ENCODE measurements around the gene TNNC2. TPM values are rescaled to one million over a fixed set of nuclear protein-coding genes. Genes with fewer than 3 reads are reported as not detected.

The TNNC2 gene
- total RNA-seq, 2 experiments from 2014 or later, result not detected

DNA sequence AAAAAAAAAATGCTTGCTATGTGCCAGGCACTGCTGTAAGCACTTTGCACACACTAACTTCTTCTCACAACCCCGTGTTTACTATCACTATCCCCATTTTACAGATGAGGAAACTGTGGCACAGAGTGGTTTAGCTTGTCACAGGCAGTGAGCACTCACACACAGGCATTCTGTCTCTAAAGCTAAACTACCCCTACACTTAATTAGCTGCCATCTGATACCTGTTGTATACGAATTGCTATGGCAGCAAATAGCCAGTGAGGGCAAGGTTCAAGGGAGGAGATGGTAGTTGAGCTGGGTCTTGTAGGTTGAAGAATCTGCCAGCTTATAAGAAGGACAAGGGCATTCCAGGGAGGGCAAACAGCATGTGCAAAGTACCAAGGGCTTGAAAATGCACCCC is 5.2 kb downstream of the TNNC2 start:
- Mint-ChIP-seq H3K4me1 (ENCODE audit: low read depth) (peaks cover 12% of the 10 kb centered on the region), H3K4me3 (no peak overlapping the region)

DNA sequence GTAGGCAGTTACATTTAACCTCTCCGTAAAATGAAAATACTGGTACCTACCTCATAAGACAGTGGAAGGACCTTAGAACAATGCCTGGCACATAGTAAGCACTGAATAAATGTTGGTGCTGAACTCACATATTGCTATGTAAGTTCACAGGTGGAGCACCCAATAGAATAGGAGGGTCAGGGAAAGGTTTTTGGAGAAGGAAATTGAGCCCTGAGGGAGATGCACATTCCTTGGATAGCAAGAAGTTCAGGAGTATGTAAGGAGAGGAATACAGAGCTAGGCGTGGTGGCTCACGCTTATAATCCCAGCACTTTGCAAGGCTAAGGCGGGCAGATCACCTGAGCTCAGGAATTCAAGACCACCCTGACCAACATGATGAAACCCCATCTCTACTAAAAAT is 7.6 kb downstream of the TNNC2 start:
- Mint-ChIP-seq H3K27ac (no peak overlapping the region), H3K4me1 (ENCODE audit: low read depth) (peaks cover 12% of the 10 kb centered on the region), H3K36me3 (ENCODE audit: low read depth) (peaks cover 13% of the 10 kb centered on the region), H3K4me3 (no peak overlapping the region), H3K27me3 (peaks cover 24% of the 10 kb centered on the region), H3K9me3 (no peaks in the 10 kb centered on the region)
- TF ChIP-seq, protein P1, sequence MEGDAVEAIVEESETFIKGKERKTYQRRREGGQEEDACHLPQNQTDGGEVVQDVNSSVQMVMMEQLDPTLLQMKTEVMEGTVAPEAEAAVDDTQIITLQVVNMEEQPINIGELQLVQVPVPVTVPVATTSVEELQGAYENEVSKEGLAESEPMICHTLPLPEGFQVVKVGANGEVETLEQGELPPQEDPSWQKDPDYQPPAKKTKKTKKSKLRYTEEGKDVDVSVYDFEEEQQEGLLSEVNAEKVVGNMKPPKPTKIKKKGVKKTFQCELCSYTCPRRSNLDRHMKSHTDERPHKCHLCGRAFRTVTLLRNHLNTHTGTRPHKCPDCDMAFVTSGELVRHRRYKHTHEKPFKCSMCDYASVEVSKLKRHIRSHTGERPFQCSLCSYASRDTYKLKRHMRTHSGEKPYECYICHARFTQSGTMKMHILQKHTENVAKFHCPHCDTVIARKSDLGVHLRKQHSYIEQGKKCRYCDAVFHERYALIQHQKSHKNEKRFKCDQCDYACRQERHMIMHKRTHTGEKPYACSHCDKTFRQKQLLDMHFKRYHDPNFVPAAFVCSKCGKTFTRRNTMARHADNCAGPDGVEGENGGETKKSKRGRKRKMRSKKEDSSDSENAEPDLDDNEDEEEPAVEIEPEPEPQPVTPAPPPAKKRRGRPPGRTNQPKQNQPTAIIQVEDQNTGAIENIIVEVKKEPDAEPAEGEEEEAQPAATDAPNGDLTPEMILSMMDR (IDR thresholded peaks at IDR 0.05), result no peak
- CTCF ChIA-PET, result interaction anchor here (1.1 to 3.0 kb wide), 2 partner anchors 21 to 37 kb away, joined by 3 to 10 read pairs; no protein-coding TSS in a partner anchor
- intact Hi-C loops (cut with micrococcal nuclease), result no loop called here
- ATAC-seq (no peak), DNase-seq (no peak)
- POLR2A ChIA-PET, result no interaction called here

More for the DNA sequence above, 5.2 kb downstream of the TNNC2 start:
- Mint-ChIP-seq H3K27ac (no peak overlapping the region), H3K27me3 (peaks cover 27% of the 10 kb centered on the region), H3K9me3 (no peaks in the 10 kb centered on the region), H3K36me3 (ENCODE audit: low read depth) (peaks cover under 1% of the 10 kb centered on the region)
- intact Hi-C loops (cut with micrococcal nuclease), result loop anchor here (10.0 kb wide), 1 partner anchor 113 kb away; the partner anchor contains the start of gene PCIF1
- DNase-seq (no peak), ATAC-seq (no peak)
- ChIA-PET CTCF (interaction anchor here (1.1 to 2.2 kb wide), 3 partner anchors 10 to 148 kb away, joined by 3 to 13 read pairs (median 9); partner anchors contain the start of gene UBE2C), POLR2A (interaction anchor here (1.0 to 3.0 kb wide), 3 partner anchors 8 to 115 kb away, joined by 3 to 17 read pairs (median 4); partner anchors contain the start of genes PLTP and UBE2C)
- TF ChIP-seq, protein P1 (IDR thresholded peaks at IDR 0.05), result no peak

DNA sequence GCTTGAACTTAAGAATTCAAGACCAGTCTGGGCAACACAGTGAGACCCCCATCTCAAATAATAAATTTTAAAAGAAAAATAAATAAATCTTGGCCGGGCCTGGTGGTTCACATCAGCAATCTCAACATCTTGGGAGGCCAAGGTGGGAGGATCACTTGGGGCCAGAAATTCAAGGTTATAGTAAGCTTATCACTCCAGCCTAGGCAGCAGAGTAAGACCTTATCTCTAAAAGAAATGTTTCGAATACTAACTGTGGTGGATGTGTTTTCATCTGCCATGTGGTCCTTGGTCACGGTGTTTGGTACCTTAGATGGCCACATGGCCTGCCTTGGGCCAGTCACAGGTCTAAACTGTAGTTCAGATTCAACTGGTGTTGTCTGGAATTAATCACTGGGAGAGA is 8.9 kb downstream of the TNNC2 start:
- Mint-ChIP-seq H3K9me3 (no peaks in the 10 kb centered on the region), H3K36me3 (ENCODE audit: low read depth) (peaks cover 21% of the 10 kb centered on the region), H3K4me3 (no peak overlapping the region), H3K27ac (no peak overlapping the region), H3K4me1 (ENCODE audit: low read depth) (peaks cover 6% of the 10 kb centered on the region), H3K27me3 (peaks cover 13% of the 10 kb centered on the region)
- TF ChIP-seq, protein P1 (IDR thresholded peaks at IDR 0.05), result no peak
- CTCF ChIA-PET, result interaction anchor here (3.0 kb wide), 1 partner anchor 19 kb away, joined by 10 read pairs; no protein-coding TSS in a partner anchor
- DNase-seq, result no peak
- intact Hi-C loops (cut with micrococcal nuclease), result no loop called here
- POLR2A ChIA-PET, result interaction anchor here (1.1 kb wide), 1 partner anchor 60 kb away, joined by 3 read pairs; no protein-coding TSS in a partner anchor
- no peak for ATAC-seq

DNA sequence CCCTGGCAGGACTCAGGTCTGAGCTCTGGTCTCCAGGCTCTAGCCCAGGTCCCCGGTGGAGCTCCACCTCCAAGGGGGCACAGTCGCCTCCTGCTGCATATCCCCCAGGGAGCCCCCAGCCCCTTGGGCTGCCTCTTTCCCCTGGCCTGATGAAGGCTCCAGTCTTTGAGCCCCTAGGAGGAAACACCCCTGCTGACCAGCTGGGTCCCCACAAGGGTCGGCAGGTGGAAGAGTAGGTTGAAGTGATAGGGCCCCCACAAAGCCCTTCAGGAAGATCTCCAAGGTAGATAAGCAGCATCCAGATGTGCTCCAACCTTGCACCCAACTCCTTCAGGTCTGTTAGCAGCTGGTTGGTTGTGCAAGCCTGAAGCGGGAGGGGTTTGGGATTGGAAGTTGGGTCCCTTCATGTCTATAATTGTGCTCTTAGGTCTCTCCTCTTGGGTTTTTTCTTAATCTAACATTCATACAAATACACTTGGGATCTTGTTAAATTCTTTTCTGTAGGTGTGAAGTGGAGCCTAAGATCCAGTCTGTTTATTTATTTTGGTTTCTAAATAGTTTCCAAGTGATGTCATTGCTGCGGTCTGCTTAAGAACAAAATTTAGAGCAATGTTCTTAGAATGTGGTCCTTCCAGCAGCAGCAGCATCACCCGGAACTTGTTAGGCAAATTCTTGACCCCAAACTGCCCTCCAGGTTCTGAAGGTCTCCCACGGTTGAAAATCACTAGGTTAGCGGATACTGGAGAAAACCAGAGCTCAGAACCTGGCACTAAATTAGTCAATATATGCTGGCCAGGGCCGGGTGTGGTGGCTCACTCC is 9.5 kb downstream of the TNNC2 start:
- CTCF ChIA-PET, result interaction anchor here (0.7 to 3.0 kb wide), 3 partner anchors 12 to 19 kb away, joined by 3 to 10 read pairs (median 8); no protein-coding TSS in a partner anchor

More for the DNA sequence above, 9.5 kb downstream of the TNNC2 start:
- Mint-ChIP-seq H3K27ac (no peak overlapping the region), H3K9me3 (no peaks in the 10 kb centered on the region), H3K4me1 (ENCODE audit: low read depth) (peaks cover 11% of the 10 kb centered on the region), H3K27me3 (peaks cover 8% of the 10 kb centered on the region), H3K4me3 (no peak overlapping the region), H3K36me3 (ENCODE audit: low read depth) (peaks cover 26% of the 10 kb centered on the region)
- POLR2A ChIA-PET, result interaction anchor here (1.1 to 1.3 kb wide), 4 partner anchors 11 to 61 kb away, joined by 3 to 5 read pairs (median 4); partner anchors contain the start of gene SNX21
- no peak for ATAC-seq
- TF ChIP-seq, protein P1 (IDR thresholded peaks at IDR 0.05), result no peak
- no peak for DNase-seq
- intact Hi-C loops (cut with micrococcal nuclease), result no loop called here
